Endothelial cell of umbilical vein (primary cell): ENCODE data around the gene KCTD20.

Experiments used
- CTCF ChIP-seq, 2 donors: IDR thresholded peaks; 1 replicate in 1 of 2; 2 replicates in 1 of 2; pipeline ENCODE4 v1.5.1; 2011; ENCODE audit warnings: low read length in 2 of 2, mild to moderate bottlenecking in 2 of 2, moderate library complexity in 2 of 2, control low read depth in 1 of 2, inconsistent platforms in 1 of 2, low read depth in 1 of 2; ENCODE audit not compliant: insufficient read depth in 1 of 2; ENCODE audit errors: extremely low read depth in 1 of 2
- GATA2 ChIP-seq: IDR thresholded peaks from 2 replicates; pipeline ENCODE4 v1.7.0; 2011; ENCODE audit warnings: low read depth, mild to moderate bottlenecking, moderate library complexity, mixed read lengths, low read length; ENCODE audit not compliant: insufficient read length, insufficient read depth
- POLR2AphosphoS5 ChIP-seq: IDR thresholded peaks from 2 replicates; pipeline ENCODE4 v1.6.1; 2012; ENCODE audit warnings: low read depth, mild to moderate bottlenecking, control low read depth, low read length, moderate library complexity; ENCODE audit not compliant: insufficient read depth
- TF ChIP-seq, protein P1 (sequence below): IDR thresholded peaks from 2 replicates; pipeline ENCODE4 v1.6.1; 2011; ENCODE audit not compliant: insufficient read depth, insufficient read length

DNA sequence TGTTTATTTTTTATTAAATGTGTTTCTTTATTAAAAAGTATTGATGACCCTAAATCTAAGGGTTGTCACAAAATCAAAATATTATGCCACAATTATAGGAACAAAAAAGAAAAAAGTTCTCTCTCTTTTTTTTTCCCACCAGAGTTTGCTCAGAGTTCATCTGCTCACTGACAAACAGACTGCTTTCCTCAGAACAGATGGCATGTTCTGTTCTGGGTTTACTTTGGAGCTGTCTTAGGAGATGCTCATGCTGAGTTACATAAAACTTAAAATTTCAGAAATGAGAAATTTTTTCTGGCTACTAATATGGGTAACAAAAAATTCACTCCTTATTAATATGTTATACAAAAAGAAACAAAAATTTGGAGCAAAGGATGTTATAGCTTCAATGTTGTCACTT, 74.2 kb downstream of the KCTD20 start:
- TF ChIP-seq CTCF (IDR thresholded peaks at IDR 0.05; ENCODE audit: extremely low read depth in 1 of 2, insufficient read depth in 1 of 2, low read depth in 1 of 2, low read length in 2 of 2): no peak
- TF ChIP-seq, protein P1, sequence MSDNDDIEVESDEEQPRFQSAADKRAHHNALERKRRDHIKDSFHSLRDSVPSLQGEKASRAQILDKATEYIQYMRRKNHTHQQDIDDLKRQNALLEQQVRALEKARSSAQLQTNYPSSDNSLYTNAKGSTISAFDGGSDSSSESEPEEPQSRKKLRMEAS: no peak
- no peak for TF ChIP-seq POLR2AphosphoS5
- no peak for TF ChIP-seq GATA2
